HepG2 (cell line): ENCODE data around the gene BNIP1. TPM values are rescaled to one million over a fixed set of nuclear protein-coding genes. Genes with fewer than 3 reads are reported as not detected.
A peak's percentile ranks its signal among the peaks of the same experiment; 100 is the strongest.

ENCODE experiments used
- GZF1 ChIP-seq: sonication (generic); formaldehyde crosslinking; IDR thresholded peaks from 2 replicates; pipeline ENCODE4 v1.5.1; 2020; ENCODE audit warnings: mild to moderate bottlenecking, missing genetic modification reagents
- MEIS2 ChIP-seq: sonication (generic); formaldehyde crosslinking; IDR thresholded peaks from 2 replicates; pipeline ENCODE4 v1.9.0; 2021; ENCODE audit warnings: mild to moderate bottlenecking, missing genetic modification reagents
- NFIC ChIP-seq: IDR thresholded peaks from 2 replicates; pipeline ENCODE4 v1.6.1; 2012; ENCODE audit warnings: mild to moderate bottlenecking, low read length, inconsistent platforms
- TBX2 ChIP-seq: sonication (generic); formaldehyde crosslinking; IDR thresholded peaks from 2 replicates; pipeline ENCODE4 v1.5.0; 2020; ENCODE audit warnings: missing genetic modification reagents, mild to moderate bottlenecking, borderline replicate concordance
- ZMYM3 ChIP-seq: sonication (generic); formaldehyde crosslinking; IDR thresholded peaks from 2 replicates; pipeline ENCODE4 v1.5.1; 2020; ENCODE audit warnings: mild to moderate bottlenecking, missing genetic modification reagents
- ZNF121 ChIP-seq: sonication (generic); formaldehyde crosslinking; IDR thresholded peaks from 2 replicates; pipeline ENCODE4 v1.5.0; 2020; ENCODE audit warnings: mild to moderate bottlenecking, missing genetic modification reagents
- ZNF761 ChIP-seq: sonication (generic); formaldehyde crosslinking; conservative IDR thresholded peaks from 2 replicates; pipeline ENCODE4 v1.4.0; 2020; ENCODE audit warnings: mild to moderate bottlenecking, missing genetic modification reagents
- polyA plus RNA-seq, 8 experiments: library from polyadenylated mRNA; depleted of rRNA in 3 of 8; stranded (reverse) in 7 of 8; unstranded in 1 of 8; fragments of >200 nt; fragmentation: Illumina TruSeq in 4 of 8; extraction: Trizol in 4 of 8; gene quantifications; 2 replicates each; pipeline versions ENCODE4 v1.2.1 to v1.2.3, GENCODE V29; 2011 to 2016; ENCODE audit warnings: low read depth in 4 of 8, missing spikeins in 1 of 8, mixed read lengths in 1 of 8; ENCODE audit not compliant: insufficient read depth in 1 of 8
- total RNA-seq, 5 experiments: library from RNA; depleted of rRNA; stranded (reverse); fragments of >200 nt; fragmentation: Illumina TruSeq; extraction: Trizol; gene quantifications; 2 replicates each; pipeline ENCODE4 v1.2.3, GENCODE V29; 2016; ENCODE audit warnings: low read depth in 1 of 5
- TF ChIP-seq, protein P1 (sequence below): sonication (generic); formaldehyde crosslinking; IDR thresholded peaks from 2 replicates; pipeline ENCODE4 v1.5.0; 2020; ENCODE audit warnings: mild to moderate bottlenecking, missing genetic modification reagents, borderline replicate concordance
- TF ChIP-seq, protein P2 (sequence below): sonication (generic); formaldehyde crosslinking; IDR thresholded peaks from 2 replicates; pipeline ENCODE4 v1.4.0; 2020; ENCODE audit warnings: missing genetic modification reagents, borderline replicate concordance
- TF ChIP-seq, protein P3 (sequence below): IDR thresholded peaks from 2 replicates; pipeline ENCODE4 v1.6.1; 2016; ENCODE audit warnings: low read depth, missing genetic modification reagents, missing compliant biosample characterization

The BNIP1 gene
- total and polyA plus RNA-seq, 2 of the 13 experiments (the other 11 are each of a cell fraction or from before 2014, with no cell fraction given): 13.2 to 16.9 TPM

DNA sequence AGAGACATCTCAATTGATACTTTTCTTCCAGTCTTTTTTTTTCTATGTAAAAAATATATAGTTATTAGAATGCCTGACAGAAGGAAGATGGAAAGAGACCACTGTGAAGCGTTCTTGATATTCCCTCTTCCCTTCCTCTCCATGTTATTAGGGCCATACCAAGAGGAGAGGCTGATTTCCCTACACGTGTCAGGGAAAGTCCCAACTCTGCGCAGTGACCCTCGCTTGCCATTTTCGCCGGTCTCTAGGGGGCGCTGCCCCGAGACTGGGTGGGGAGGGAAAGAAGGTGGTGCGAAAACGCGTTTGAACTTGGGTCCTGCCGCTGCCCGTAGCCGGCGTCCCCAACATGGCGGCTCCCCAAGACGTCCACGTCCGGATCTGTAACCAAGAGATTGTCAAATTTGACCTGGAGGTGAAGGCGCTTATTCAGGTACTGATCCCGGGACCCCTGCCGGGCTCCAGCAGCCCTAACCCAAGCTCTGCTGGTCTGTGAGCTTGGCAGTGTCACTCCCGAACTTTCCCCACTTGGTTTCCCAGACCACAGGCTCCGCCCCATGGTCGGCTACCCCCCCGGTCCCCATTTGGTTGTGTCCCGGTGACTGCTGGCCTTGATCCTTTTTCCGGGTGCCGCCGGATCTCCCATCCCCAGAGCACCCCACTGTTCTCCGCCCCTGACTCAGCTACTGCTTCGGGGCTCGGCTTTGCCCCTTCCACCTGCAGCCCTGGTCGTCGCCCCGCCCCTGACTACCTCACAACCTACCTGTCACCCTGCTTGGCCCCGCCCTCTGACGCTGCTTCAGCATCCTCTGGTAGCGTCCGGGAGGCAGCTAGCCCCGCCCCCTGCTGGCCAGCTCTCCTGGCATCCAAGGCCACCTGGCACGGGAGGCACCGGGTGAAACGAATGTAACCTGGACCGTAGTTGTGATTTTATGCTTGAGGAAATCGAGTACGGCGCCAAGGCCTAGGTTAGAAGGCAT lies at the start of gene BNIP1 (continued):
- TF ChIP-seq TBX2 (CRISPR knock-in tag) (peak; percentile 94), GZF1 (0 out of 2 replicates have a peak, but pooled peaks have one; percentile 41), ZNF121 (no peak), ZNF761 (CRISPR knock-in tag) (0 out of 2 replicates have a peak, but pooled peaks have one; percentile 6), ZMYM3 (CRISPR knock-in tag) (peak; percentile 58; the same call in 1 of the 2 replicates), NFIC (peak; percentile 29; the same call in 1 of the 2 replicates), MEIS2 (peak; percentile 59)
- TF ChIP-seq, protein P1, sequence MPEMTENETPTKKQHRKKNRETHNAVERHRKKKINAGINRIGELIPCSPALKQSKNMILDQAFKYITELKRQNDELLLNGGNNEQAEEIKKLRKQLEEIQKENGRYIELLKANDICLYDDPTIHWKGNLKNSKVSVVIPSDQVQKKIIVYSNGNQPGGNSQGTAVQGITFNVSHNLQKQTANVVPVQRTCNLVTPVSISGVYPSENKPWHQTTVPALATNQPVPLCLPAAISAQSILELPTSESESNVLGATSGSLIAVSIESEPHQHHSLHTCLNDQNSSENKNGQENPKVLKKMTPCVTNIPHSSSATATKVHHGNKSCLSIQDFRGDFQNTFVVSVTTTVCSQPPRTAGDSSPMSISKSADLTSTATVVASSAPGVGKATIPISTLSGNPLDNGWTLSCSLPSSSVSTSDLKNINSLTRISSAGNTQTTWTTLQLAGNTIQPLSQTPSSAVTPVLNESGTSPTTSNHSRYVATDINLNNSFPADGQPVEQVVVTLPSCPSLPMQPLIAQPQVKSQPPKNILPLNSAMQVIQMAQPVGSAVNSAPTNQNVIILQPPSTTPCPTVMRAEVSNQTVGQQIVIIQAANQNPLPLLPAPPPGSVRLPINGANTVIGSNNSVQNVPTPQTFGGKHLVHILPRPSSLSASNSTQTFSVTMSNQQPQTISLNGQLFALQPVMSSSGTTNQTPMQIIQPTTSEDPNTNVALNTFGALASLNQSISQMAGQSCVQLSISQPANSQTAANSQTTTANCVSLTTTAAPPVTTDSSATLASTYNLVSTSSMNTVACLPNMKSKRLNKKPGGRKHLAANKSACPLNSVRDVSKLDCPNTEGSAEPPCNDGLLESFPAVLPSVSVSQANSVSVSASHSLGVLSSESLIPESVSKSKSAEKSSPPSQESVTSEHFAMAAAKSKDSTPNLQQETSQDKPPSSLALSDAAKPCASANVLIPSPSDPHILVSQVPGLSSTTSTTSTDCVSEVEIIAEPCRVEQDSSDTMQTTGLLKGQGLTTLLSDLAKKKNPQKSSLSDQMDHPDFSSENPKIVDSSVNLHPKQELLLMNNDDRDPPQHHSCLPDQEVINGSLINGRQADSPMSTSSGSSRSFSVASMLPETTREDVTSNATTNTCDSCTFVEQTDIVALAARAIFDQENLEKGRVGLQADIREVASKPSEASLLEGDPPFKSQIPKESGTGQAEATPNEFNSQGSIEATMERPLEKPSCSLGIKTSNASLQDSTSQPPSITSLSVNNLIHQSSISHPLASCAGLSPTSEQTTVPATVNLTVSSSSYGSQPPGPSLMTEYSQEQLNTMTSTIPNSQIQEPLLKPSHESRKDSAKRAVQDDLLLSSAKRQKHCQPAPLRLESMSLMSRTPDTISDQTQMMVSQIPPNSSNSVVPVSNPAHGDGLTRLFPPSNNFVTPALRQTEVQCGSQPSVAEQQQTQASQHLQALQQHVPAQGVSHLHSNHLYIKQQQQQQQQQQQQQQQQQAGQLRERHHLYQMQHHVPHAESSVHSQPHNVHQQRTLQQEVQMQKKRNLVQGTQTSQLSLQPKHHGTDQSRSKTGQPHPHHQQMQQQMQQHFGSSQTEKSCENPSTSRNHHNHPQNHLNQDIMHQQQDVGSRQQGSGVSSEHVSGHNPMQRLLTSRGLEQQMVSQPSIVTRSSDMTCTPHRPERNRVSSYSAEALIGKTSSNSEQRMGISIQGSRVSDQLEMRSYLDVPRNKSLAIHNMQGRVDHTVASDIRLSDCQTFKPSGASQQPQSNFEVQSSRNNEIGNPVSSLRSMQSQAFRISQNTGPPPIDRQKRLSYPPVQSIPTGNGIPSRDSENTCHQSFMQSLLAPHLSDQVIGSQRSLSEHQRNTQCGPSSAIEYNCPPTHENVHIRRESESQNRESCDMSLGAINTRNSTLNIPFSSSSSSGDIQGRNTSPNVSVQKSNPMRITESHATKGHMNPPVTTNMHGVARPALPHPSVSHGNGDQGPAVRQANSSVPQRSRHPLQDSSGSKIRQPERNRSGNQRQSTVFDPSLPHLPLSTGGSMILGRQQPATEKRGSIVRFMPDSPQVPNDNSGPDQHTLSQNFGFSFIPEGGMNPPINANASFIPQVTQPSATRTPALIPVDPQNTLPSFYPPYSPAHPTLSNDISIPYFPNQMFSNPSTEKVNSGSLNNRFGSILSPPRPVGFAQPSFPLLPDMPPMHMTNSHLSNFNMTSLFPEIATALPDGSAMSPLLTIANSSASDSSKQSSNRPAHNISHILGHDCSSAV (CRISPR knock-in tag): no peak
- TF ChIP-seq, protein P2, sequence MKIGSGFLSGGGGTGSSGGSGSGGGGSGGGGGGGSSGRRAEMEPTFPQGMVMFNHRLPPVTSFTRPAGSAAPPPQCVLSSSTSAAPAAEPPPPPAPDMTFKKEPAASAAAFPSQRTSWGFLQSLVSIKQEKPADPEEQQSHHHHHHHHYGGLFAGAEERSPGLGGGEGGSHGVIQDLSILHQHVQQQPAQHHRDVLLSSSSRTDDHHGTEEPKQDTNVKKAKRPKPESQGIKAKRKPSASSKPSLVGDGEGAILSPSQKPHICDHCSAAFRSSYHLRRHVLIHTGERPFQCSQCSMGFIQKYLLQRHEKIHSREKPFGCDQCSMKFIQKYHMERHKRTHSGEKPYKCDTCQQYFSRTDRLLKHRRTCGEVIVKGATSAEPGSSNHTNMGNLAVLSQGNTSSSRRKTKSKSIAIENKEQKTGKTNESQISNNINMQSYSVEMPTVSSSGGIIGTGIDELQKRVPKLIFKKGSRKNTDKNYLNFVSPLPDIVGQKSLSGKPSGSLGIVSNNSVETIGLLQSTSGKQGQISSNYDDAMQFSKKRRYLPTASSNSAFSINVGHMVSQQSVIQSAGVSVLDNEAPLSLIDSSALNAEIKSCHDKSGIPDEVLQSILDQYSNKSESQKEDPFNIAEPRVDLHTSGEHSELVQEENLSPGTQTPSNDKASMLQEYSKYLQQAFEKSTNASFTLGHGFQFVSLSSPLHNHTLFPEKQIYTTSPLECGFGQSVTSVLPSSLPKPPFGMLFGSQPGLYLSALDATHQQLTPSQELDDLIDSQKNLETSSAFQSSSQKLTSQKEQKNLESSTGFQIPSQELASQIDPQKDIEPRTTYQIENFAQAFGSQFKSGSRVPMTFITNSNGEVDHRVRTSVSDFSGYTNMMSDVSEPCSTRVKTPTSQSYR (CRISPR knock-in tag): no peak
- TF ChIP-seq, protein P3, sequence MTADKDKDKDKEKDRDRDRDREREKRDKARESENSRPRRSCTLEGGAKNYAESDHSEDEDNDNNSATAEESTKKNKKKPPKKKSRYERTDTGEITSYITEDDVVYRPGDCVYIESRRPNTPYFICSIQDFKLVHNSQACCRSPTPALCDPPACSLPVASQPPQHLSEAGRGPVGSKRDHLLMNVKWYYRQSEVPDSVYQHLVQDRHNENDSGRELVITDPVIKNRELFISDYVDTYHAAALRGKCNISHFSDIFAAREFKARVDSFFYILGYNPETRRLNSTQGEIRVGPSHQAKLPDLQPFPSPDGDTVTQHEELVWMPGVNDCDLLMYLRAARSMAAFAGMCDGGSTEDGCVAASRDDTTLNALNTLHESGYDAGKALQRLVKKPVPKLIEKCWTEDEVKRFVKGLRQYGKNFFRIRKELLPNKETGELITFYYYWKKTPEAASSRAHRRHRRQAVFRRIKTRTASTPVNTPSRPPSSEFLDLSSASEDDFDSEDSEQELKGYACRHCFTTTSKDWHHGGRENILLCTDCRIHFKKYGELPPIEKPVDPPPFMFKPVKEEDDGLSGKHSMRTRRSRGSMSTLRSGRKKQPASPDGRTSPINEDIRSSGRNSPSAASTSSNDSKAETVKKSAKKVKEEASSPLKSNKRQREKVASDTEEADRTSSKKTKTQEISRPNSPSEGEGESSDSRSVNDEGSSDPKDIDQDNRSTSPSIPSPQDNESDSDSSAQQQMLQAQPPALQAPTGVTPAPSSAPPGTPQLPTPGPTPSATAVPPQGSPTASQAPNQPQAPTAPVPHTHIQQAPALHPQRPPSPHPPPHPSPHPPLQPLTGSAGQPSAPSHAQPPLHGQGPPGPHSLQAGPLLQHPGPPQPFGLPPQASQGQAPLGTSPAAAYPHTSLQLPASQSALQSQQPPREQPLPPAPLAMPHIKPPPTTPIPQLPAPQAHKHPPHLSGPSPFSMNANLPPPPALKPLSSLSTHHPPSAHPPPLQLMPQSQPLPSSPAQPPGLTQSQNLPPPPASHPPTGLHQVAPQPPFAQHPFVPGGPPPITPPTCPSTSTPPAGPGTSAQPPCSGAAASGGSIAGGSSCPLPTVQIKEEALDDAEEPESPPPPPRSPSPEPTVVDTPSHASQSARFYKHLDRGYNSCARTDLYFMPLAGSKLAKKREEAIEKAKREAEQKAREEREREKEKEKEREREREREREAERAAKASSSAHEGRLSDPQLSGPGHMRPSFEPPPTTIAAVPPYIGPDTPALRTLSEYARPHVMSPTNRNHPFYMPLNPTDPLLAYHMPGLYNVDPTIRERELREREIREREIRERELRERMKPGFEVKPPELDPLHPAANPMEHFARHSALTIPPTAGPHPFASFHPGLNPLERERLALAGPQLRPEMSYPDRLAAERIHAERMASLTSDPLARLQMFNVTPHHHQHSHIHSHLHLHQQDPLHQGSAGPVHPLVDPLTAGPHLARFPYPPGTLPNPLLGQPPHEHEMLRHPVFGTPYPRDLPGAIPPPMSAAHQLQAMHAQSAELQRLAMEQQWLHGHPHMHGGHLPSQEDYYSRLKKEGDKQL (CRISPR knock-in tag): 0 out of 2 replicates have a peak, but pooled peaks have one; percentile 50
